Smooth muscle cell (in vitro differentiated cells): ENCODE data around the gene BAX. TPM values are rescaled to one million over a fixed set of nuclear protein-coding genes. Genes with fewer than 3 reads are reported as not detected.

Experiments
- DNase-seq: peaks from one replicate; lab custom pipeline; 2025; ENCODE audit not compliant: unreplicated experiment; lab: John Stamatoyannopoulos, UW
- H2AFZ ChIP-seq: fragments of 200-600 bp; sonication (generic); 2 replicates; pipeline ENCODE4 v1.6.0; 2016; ENCODE audit warnings: antibody characterized with exemption, low read depth, mild to moderate bottlenecking
- H3F3A ChIP-seq: fragments of 200-600 bp; sonication (generic); 2 replicates; pipeline ENCODE4 v1.6.0; 2017; ENCODE audit warnings: antibody characterized with exemption, low read depth
- H3K27ac ChIP-seq: fragments of 200-600 bp; sonication (generic); 2 replicates; pipeline ENCODE4 v1.5.1; 2016; ENCODE audit warnings: low read depth, mild to moderate bottlenecking
- H3K27me3 ChIP-seq: fragments of 200-600 bp; sonication (generic); 2 replicates; pipeline ENCODE4 v1.6.1; 2016; ENCODE audit warnings: low read depth, mild to moderate bottlenecking
- H3K36me3 ChIP-seq: fragments of 200-600 bp; sonication (generic); 2 replicates; pipeline ENCODE4 v1.5.1; 2016; ENCODE audit warnings: low read depth
- H3K4me1 ChIP-seq: fragments of 200-600 bp; sonication (generic); 2 replicates; pipeline ENCODE4 v1.5.1; 2016; ENCODE audit warnings: low read depth
- H3K4me2 ChIP-seq: fragments of 200-600 bp; sonication (generic); 2 replicates; pipeline ENCODE4 v1.6.0; 2016; ENCODE audit warnings: mild to moderate bottlenecking
- H3K4me3 ChIP-seq: fragments of 200-600 bp; sonication (generic); 2 replicates; pipeline ENCODE4 v1.5.1; 2016; ENCODE audit warnings: mild to moderate bottlenecking
- H3K79me2 ChIP-seq: fragments of 200-600 bp; sonication (generic); 2 replicates; pipeline ENCODE4 v1.6.0; 2016; ENCODE audit warnings: low read depth, mild to moderate bottlenecking
- H3K9ac ChIP-seq: fragments of 200-600 bp; sonication (generic); 2 replicates; pipeline ENCODE4 v1.6.0; 2016; ENCODE audit warnings: low read depth
- H3K9me3 ChIP-seq: fragments of 200-600 bp; sonication (generic); replicated peaks from 2 replicates; pipeline ENCODE4 v1.5.1; 2016; ENCODE audit warnings: low read depth
- H4K20me1 ChIP-seq: fragments of 200-600 bp; sonication (generic); 2 replicates; pipeline ENCODE4 v1.6.0; 2016; ENCODE audit warnings: low read depth
- CTCF ChIP-seq: fragments of 200-600 bp; sonication (generic); IDR thresholded peaks from 2 replicates; pipeline ENCODE4 v1.5.1; 2017; ENCODE audit warnings: borderline replicate concordance, mild to moderate bottlenecking, antibody characterized with exemption; ENCODE audit not compliant: insufficient read depth, poor library complexity, severe bottlenecking
- WGBS: methylation state at CpG from one replicate; pipeline ENCODE4 v1.1.7; 2016; ENCODE audit warnings: low lambda C conversion rate; 5-methylcytosine and 5-hydroxymethylcytosine counted together
- polyA plus RNA-seq: library from polyadenylated mRNA; unstranded; fragments of >200 nt; fragmentation: Nextera tagmentation; extraction: Ambion mirVana; gene quantifications from 2 replicates; pipeline ENCODE4 v1.2.1, GENCODE V29; 2016
- total RNA-seq: library from RNA; depleted of rRNA; stranded (reverse); fragments of >200 nt; gene quantifications from 2 replicates; pipeline ENCODE4 v1.2.3, GENCODE V29; 2014

BAX gene
- total and polyA plus RNA-seq, 2 experiments from 2014 or later: 42.8 to 153 TPM

- peak overlapping the region; percentile 95 for H3K27ac ChIP-seq
Observed at GRCh38 chr19:48953990-48954594, 583 bp upstream of the BAX start.

GRCh38 chr19:48955308-48955958 is 758 bp downstream of the BAX start:
- WGBS: 55% methylated on average over 16 of the region's 16 CpGs

More at GRCh38 chr19:48953990-48954594, 583 bp upstream of the BAX start:
- Histone ChIP-seq H3K4me3 (peak overlapping the region; percentile 82), H3K36me3 (no peaks in the 10 kb centered on the region), H3K79me2 (peaks cover 33% of the 10 kb centered on the region), H3K9ac (no peak overlapping the region), H3K4me2 (peak overlapping the region; percentile 96), H3K27me3 (no peaks in the 10 kb centered on the region), H4K20me1 (no peaks in the 10 kb centered on the region), H3K9me3 (no peaks in the 10 kb centered on the region), H3F3A (peaks cover 3% of the 10 kb centered on the region), H3K4me1 (peaks cover 7% of the 10 kb centered on the region), H2AFZ (no peak overlapping the region)
- 60% methylated on average over 11 of the region's 11 CpGs for WGBS
- TF ChIP-seq CTCF: no peak
- DNase-seq: no peak

GRCh38 chr19:48958006-48958405 is 3.3 kb downstream of the BAX start:
- H3K4me1 ChIP-seq: peaks cover 7% of the 10 kb centered on the region
- H3K9me3 ChIP-seq: no peaks in the 10 kb centered on the region
- no peaks in the 10 kb centered on the region for H3K27me3 ChIP-seq
- H3K27ac ChIP-seq: no peak overlapping the region
- no peak overlapping the region for H3K9ac ChIP-seq
- H3K79me2 ChIP-seq: peaks cover 33% of the 10 kb centered on the region
- no peaks in the 10 kb centered on the region for H3K36me3 ChIP-seq
- no peak overlapping the region for H3K4me2 ChIP-seq
- no peaks in the 10 kb centered on the region for H4K20me1 ChIP-seq
- WGBS: 97% methylated on average over 8 of the region's 8 CpGs
- no peak for DNase-seq
- H3K4me3 ChIP-seq: no peak overlapping the region
- no peak overlapping the region for H2AFZ ChIP-seq
- no peak for TF ChIP-seq CTCF
- peaks cover 17% of the 10 kb centered on the region for H3F3A ChIP-seq

More at GRCh38 chr19:48955308-48955958, 758 bp downstream of the BAX start:
- no peaks in the 10 kb centered on the region for H3K27me3 ChIP-seq
- H3K9me3 ChIP-seq: no peaks in the 10 kb centered on the region
- no peaks in the 10 kb centered on the region for H3K36me3 ChIP-seq
- H3K27ac ChIP-seq: peak overlapping the region; percentile 95
- H3F3A ChIP-seq: peaks cover 7% of the 10 kb centered on the region
- no peak for DNase-seq
- peaks cover 33% of the 10 kb centered on the region for H3K79me2 ChIP-seq
- H4K20me1 ChIP-seq: no peaks in the 10 kb centered on the region
- peak overlapping the region; percentile 97 for H3K9ac ChIP-seq
- no peak overlapping the region for H2AFZ ChIP-seq
- peak overlapping the region; percentile 96 for H3K4me2 ChIP-seq
- peaks cover 7% of the 10 kb centered on the region for H3K4me1 ChIP-seq
- TF ChIP-seq CTCF: no peak
- peak overlapping the region; percentile 82 for H3K4me3 ChIP-seq
